GM03348 (cell line): Measurements from ENCODE around the gene ABCB4.

ENCODE experiments used
- DNase-seq: peaks from one replicate; pipeline ENCODE4 v3.0.0; 2012; ENCODE audit warnings: low spot score

ABCB4 gene

GRCh38 chr7:87420173-87420572, 55.3 kb downstream of the ABCB4 start:
- no peak for DNase-seq

- peak; percentile 55 for DNase-seq
These were observed 58.5 kb downstream of the ABCB4 start for GRCh38 chr7:87416682-87417587.

- DNase-seq = no peak
These were observed 60.7 kb downstream of the ABCB4 start for GRCh38 chr7:87414794-87415188.

GRCh38 chr7:87413951-87414793, 61.3 kb downstream of the ABCB4 start:
- DNase-seq = peak; percentile 45

GRCh38 chr7:87413029-87413428, 62.5 kb downstream of the ABCB4 start:
- DNase-seq = peak; percentile 37

DNA sequence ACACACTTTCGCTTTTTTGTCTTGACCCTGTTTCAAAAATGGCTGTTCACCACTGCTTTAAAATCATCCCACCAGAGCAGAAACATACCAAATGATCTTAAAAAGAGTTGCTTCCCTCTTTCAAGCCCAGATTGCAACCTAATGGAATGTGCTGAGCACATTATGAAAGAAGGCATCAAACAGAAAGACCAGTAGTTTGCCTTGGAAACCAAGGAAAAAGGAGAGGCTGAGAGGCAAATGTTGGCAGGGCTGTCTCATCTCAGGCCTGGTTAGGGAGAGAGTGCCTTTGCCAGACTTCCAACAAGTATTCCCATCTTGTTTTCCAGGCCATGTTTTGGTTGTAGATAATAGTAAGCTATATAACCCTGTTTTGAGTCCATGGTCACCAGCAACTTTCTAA, 64.3 kb downstream of the ABCB4 start:
- peak; percentile 13 for DNase-seq

GRCh38 chr7:87404674-87405073, 70.8 kb downstream of the ABCB4 start:
- DNase-seq = no peak

DNA sequence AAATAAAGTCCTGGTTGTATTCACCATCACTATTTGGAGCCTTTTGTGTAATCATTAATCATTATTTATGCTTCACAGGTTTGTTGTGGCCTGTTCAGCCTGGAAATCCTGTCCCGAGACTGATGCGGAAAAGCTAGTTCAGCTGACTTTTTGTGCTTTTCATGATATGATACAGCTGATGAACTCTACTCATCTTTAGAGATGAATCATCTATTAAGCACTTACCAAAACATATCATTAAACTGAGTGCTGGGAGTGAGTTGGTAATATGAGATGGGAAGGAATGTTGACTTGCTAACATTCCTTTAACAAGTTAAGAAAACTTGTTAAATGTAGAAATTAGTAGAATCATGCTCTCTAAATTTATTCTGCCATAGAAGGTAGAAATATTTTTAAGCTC, 77.0 kb downstream of the ABCB4 start:
- DNase-seq = peak; percentile 55

DNA sequence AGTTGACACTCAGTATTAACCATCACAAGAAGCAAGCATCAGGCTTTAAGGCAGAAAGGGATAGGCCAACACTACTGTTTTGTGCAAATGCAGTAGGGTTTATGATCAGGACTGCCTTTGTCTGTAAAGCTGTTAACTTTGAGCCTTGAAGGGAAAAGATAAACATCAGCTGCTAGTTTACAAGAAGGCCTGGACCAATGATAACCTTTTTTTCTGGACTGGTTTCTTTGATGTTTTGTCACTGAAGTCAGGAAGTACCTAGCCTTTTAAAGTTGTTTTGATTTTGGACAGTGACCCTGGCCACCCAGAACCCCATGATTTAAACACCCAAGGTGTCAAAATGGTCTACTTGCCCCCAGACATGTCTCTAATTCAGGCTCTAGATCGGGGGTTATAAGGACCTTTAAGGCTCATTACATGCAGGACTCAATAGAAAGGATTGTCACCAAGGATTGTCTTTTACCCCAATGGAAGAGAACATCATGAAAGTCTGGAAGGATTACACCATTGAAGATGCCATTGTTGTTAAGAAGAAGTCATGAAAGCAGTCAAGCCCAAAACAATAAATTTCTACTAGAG, 79.9 kb downstream of the ABCB4 start:
- no peak for DNase-seq

DNA sequence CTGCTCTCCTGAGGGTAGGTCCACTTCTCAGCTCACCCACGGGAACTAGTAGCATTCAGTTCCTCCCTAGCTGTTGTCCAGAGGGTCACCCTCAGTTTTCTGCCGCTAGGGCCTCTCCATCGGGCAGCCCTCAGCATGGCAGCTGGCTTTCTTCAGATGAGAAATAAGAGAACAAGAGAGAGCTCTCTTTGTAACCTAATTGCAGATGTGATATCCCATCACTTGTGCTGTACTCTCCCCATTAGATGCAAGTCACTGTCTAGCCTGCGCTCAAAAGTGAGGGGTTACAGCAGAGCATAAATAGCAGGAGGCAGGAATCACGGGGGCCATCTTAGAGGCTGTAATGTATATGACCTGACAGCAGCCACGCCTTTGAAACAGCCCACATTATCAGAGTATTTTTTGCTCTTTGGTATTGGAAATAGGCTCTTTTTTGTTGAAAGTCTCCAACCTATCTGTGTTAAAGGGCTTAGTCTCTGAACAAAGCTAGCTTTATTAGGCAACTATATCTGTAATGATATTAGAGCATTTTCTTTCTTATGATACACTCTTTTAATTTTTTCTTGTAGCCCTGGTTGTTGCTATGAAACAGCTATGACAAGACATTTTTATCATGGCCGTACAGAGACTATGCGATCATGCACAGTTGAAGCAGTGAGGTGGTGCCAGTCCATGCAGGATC, 84.3 kb downstream of the ABCB4 start:
- DNase-seq = no peak

DNA sequence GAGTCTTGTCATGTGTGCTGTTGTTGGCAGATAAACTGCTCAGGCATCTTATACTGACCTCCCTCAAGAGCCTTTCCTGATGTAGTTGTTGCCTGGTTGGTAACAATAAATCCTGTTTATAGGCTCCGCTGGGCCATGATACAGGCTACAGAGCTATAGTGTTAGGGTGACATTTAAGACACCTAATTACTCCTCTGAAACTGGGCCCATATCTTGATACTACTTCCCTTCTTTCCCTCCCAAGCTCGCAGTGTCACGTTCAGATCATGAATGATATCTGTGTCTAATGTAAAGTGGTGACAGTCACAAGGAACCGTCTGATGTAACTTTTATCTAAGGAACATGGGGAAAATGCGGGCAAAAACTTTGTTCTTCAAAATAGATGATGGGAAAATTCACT, 94.6 kb downstream of the ABCB4 start:
- no peak for DNase-seq

GRCh38 chr7:87375662-87376435, 99.6 kb downstream of the ABCB4 start:
- no peak for DNase-seq

GRCh38 chr7:87370660-87371180, 104.8 kb downstream of the ABCB4 start:
- DNase-seq = peak; percentile 3

DNA sequence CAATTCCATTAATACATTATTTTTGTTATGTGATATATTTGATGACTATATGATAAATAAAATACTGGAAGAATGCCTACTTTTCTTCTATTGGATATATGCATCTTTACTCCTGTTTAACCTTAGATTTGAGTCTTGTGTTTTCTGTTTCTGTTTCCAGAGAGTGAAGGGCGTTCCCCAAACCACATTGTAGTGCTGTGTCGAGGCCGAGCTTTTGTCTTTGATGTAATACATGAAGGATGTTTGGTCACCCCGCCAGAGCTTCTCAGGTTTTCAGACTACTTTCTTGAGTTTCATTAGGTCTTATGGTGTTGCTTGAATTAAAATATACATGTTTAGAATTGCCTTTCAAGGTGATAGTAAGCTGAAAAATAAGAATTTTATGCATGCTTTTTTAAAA, 106.3 kb downstream of the ABCB4 start:
- DNase-seq = no peak

- no peak for DNase-seq
These were observed 111.2 kb downstream of the ABCB4 start for GRCh38 chr7:87364246-87364645.

GRCh38 chr7:87363342-87363741, 112.1 kb downstream of the ABCB4 start:
- no peak for DNase-seq

DNA sequence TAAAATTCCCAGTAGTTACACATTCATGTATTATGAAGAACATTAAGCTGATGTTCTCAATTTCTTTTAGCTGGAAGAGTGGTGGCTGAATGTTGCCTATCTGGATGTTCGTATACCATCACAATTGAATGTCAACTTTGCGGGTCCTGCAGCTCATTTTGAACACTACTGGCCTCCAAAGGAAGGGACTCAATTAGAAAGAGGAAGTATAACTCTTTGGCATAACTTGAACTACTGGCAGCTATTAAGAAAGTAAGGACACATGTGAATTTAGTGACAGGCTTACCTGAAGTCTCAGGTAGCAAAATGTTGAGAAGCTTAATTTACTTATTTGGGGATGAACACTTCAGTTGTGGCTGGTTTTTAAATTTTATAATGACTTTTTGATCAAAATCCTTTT, 114.2 kb downstream of the ABCB4 start:
- no peak for DNase-seq

- DNase-seq = peak; percentile 49
These were observed 116.1 kb downstream of the ABCB4 start for GRCh38 chr7:87359366-87359765.

DNA sequence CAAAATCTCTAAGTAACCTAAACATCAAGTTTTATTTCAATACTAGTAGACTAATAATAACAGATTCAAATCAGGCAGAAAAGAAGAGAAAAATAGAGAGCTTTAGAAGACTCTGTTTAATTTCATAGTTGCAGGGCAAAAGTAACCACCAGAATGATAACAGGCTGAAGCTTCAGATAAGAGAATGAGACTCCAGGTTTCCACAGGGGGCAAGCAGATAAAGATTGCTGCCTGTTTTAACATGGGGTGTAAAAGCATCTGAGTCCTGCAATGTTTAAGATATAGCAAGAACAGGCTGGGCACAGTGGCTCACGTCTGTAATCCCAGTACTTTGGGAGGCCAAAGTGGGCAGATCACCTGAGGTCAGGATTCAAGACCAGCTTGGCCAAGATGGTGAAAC, 119.0 kb downstream of the ABCB4 start:
- DNase-seq = no peak

DNA sequence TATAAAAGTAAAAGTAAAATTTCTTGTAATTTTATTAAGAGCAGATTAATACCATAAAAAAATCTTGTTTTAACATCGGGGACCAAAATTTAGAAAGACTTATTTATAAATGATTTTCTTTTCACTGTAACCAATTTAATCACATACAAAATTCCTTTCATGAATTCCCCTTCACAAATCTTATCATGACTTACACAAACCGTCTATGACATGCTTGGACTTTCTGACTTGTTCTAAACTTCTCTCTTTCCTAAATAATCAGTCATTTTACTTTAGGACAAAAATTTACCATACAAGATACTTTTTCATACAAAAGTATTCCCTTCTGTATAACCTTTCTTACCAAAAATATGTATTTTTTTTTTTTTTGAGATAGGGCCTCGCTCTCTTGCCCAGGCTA, 120.7 kb downstream of the ABCB4 start:
- no peak for DNase-seq
